ENCODE results near the gene CFAP100. TPM values are rescaled to one million over a fixed set of nuclear protein-coding genes. Genes with fewer than 3 reads are reported as not detected.
A peak's percentile ranks its signal among the peaks of the same experiment; 100 is the strongest.

CFAP100 gene
- total RNA-seq, 2 donors from 2014 or later: 0.44 to 0.66 TPM

DNA sequence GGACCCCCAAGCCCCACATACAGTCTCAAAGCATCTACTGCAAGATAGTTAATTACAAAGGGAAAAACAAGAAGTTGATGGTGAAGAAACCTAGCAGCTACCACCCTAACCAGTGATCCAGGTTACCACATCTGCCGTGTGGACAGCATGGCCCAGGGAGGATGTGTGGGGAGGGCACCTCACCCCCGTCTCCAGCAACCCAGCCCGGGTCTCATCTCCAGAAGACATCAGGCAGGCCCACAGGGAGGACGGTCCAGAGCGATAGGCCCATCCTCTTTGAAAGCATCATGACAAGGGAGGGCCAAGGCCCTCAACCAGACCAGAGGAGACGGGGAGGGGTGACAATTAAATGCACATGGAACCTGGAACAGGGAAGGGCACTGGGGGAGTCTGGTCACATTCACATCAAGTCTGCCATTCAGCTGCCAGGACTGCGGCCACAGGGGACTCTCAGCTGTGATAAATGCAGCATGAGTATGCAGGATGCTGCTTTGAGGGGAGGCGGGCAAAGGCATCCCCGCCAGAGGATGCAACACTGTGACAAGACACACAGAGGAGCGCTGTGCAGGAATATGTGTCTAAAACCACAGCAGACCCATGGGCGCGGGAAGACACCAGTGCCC is 62.2 kb downstream of the CFAP100 start:
- Histone ChIP-seq H3K4me1 (ENCODE audit: control insufficient read depth, insufficient read depth, low read length) (no peaks in the 10 kb centered on the region), H3K9ac (ENCODE audit: extremely low read depth, low read length, poor library complexity, severe bottlenecking) (no peak overlapping the region), H3K27ac (ENCODE audit: low read depth, low read length) (no peak overlapping the region), H3K9me3 (ENCODE audit: control insufficient read depth, low read length) (no peaks in the 10 kb centered on the region), H3K36me3 (ENCODE audit: control insufficient read depth, insufficient read depth, low read length) (peaks cover 85% of the 10 kb centered on the region), H3K4me3 (ENCODE audit: low read length) (no peak overlapping the region), H3K27me3 (ENCODE audit: control insufficient read depth, insufficient read depth, low read length, poor library complexity, severe bottlenecking) (no peaks in the 10 kb centered on the region)
- H3K36me3 Mint-ChIP-seq (ENCODE audit: low read depth): peaks cover 50% of the 10 kb centered on the region
- H3K4me3 Mint-ChIP-seq: no peak overlapping the region
- 92 to 96% methylated on average over 11 to 12 of the region's 12 CpGs for WGBS, 2 experiments (ENCODE audit: insufficient coverage in 1 of 2, insufficient read length in 1 of 2)
- peak overlapping the region; percentile 88 for H3K27ac Mint-ChIP-seq
- TF ChIP-seq, protein P1, sequence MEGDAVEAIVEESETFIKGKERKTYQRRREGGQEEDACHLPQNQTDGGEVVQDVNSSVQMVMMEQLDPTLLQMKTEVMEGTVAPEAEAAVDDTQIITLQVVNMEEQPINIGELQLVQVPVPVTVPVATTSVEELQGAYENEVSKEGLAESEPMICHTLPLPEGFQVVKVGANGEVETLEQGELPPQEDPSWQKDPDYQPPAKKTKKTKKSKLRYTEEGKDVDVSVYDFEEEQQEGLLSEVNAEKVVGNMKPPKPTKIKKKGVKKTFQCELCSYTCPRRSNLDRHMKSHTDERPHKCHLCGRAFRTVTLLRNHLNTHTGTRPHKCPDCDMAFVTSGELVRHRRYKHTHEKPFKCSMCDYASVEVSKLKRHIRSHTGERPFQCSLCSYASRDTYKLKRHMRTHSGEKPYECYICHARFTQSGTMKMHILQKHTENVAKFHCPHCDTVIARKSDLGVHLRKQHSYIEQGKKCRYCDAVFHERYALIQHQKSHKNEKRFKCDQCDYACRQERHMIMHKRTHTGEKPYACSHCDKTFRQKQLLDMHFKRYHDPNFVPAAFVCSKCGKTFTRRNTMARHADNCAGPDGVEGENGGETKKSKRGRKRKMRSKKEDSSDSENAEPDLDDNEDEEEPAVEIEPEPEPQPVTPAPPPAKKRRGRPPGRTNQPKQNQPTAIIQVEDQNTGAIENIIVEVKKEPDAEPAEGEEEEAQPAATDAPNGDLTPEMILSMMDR (conservative IDR thresholded peaks at IDR 0.05): no peak
- H3K9me3 Mint-ChIP-seq: no peaks in the 10 kb centered on the region
- H3K4me1 Mint-ChIP-seq: no peaks in the 10 kb centered on the region
- H3K27me3 Mint-ChIP-seq (ENCODE audit: insufficient read depth): no peaks in the 10 kb centered on the region
- DNase-seq: peak; percentile 29

DNA sequence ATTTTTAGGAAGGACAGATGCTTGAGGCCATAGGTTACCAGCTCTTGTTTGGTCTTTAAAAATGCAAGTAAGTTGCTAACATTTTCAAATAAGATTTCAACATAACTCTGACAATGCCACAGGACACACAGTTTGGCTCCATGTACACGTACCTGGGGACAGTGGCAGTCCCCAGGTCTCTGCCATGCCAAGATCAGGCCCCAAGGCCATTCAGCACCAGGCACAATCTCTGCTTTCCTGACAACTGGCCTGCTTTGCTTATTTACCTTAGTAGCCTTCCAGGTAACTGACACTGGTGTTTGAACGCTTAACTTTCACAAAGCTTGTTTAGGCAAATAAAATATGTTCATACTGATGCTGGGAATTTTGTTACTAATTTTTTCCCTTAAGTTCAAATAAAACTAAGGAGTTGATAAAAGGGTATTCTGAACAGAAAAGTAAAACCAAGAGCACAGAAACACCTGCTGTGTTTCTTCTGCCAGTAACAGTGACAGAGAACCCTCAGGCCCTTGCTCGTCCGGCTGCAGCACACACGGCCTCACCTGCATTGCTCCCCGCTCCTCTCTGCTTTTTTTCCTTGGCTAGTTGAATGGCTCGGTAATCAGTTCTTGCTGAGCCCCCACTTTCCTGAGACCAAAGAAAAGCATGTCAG is 64.5 kb downstream of the CFAP100 start:
- TF ChIP-seq, protein P1 (conservative IDR thresholded peaks at IDR 0.05): no peak
- no peaks in the 10 kb centered on the region for H3K9me3 Mint-ChIP-seq
- Histone ChIP-seq H3K4me3 (ENCODE audit: low read length) (no peak overlapping the region), H3K27me3 (ENCODE audit: control insufficient read depth, insufficient read depth, low read length, poor library complexity, severe bottlenecking) (no peaks in the 10 kb centered on the region), H3K36me3 (ENCODE audit: control insufficient read depth, insufficient read depth, low read length) (peaks cover 80% of the 10 kb centered on the region), H3K9ac (ENCODE audit: extremely low read depth, low read length, poor library complexity, severe bottlenecking) (no peak overlapping the region), H3K27ac (ENCODE audit: low read depth, low read length) (no peak overlapping the region), H3K4me1 (ENCODE audit: control insufficient read depth, insufficient read depth, low read length) (no peaks in the 10 kb centered on the region), H3K9me3 (ENCODE audit: control insufficient read depth, low read length) (no peaks in the 10 kb centered on the region)
- DNase-seq: no peak
- H3K4me3 Mint-ChIP-seq: no peak overlapping the region
- no peaks in the 10 kb centered on the region for H3K27me3 Mint-ChIP-seq (ENCODE audit: insufficient read depth)
- 96% methylated on average over 4 to 7 of the region's 7 CpGs for WGBS, 2 experiments (ENCODE audit: insufficient coverage in 1 of 2, insufficient read length in 1 of 2)
- H3K4me1 Mint-ChIP-seq: no peaks in the 10 kb centered on the region
- H3K27ac Mint-ChIP-seq: no peak overlapping the region
- H3K36me3 Mint-ChIP-seq (ENCODE audit: low read depth): peaks cover 64% of the 10 kb centered on the region

DNA sequence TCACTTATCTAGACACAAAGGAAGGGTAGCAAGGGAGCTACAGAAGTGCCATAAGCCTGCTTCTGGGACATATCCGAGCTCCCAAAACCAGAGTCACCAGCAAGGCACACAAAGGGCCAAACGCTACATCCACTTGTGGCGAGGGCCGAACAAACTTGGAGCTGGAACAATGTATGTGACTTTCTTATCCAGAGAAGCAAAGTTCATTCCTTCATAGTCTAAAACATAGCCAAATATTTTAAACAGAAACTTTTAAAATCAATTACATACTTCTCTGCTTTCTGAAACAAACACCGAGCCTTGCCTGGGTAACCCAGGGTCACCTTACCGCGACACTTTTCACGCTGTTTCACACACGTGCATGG is 65.0 kb downstream of the CFAP100 start:
- H3K4me3 Mint-ChIP-seq: no peak overlapping the region
- no peaks in the 10 kb centered on the region for H3K4me1 Mint-ChIP-seq
- TF ChIP-seq, protein P1 (conservative IDR thresholded peaks at IDR 0.05): no peak
- WGBS, 2 experiments (ENCODE audit: insufficient coverage in 1 of 2, insufficient read length in 1 of 2): 95% methylated on average over 9 of the region's 9 CpGs
- Histone ChIP-seq H3K27me3 (ENCODE audit: control insufficient read depth, insufficient read depth, low read length, poor library complexity, severe bottlenecking) (no peaks in the 10 kb centered on the region), H3K4me1 (ENCODE audit: control insufficient read depth, insufficient read depth, low read length) (no peaks in the 10 kb centered on the region), H3K36me3 (ENCODE audit: control insufficient read depth, insufficient read depth, low read length) (peaks cover 80% of the 10 kb centered on the region), H3K9me3 (ENCODE audit: control insufficient read depth, low read length) (no peaks in the 10 kb centered on the region), H3K9ac (ENCODE audit: extremely low read depth, low read length, poor library complexity, severe bottlenecking) (no peak overlapping the region), H3K27ac (ENCODE audit: low read depth, low read length) (no peak overlapping the region), H3K4me3 (ENCODE audit: low read length) (no peak overlapping the region)
- peaks cover 65% of the 10 kb centered on the region for H3K36me3 Mint-ChIP-seq (ENCODE audit: low read depth)
- H3K27ac Mint-ChIP-seq: no peak overlapping the region
- H3K9me3 Mint-ChIP-seq: no peaks in the 10 kb centered on the region
- DNase-seq: peak; percentile 29
- no peaks in the 10 kb centered on the region for H3K27me3 Mint-ChIP-seq (ENCODE audit: insufficient read depth)
